MV-4-11 (cell line): ENCODE results near the gene DCAF15.

Source experiments
- DNase-seq: peaks from one replicate; lab custom pipeline; 2025; lab: John Stamatoyannopoulos, UW

Gene DCAF15

DNA sequence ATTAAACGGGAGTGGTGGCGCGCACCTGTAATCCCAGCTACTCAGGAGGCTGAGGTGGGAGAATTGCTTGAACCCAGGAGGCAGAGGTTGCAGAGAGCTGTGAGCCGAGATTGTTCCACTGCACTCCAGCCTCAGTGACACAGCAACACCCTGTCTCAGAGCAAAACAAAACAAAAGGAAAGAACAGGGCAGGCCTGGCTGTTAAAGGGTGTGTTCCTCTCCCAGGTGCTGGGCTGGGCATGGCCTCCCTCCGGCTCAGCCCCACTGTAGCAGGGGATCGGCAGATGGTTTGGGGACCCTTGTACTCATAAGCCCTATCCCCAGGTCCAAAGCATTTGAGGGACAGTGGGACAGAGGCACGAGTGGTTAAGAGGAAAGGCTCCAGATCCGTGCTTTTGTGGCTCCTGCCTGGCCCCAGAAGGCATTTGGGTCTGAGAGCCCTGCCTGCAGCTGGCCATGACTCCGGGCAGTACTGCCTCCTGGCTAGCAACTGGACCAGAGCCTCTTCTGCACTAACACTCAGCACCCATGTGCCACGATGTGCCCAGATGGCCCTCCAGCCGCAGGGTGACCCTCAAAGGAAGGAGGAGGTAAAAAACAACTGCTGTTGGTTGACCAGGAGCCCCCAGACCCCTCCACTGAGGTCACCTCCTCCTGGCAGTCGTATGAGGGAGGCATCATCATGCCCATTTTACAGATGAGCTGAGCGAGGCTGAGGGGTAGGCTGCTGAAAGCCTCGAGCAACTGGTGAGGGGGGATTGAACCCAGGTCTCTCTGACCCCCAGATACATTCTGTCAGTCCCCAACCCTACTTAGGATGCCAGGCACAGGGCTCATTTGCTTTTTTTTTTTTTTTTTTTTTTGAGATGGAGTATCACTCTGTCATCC lies 43.8 kb downstream of the DCAF15 start:
- DNase-seq: no peak

DNA sequence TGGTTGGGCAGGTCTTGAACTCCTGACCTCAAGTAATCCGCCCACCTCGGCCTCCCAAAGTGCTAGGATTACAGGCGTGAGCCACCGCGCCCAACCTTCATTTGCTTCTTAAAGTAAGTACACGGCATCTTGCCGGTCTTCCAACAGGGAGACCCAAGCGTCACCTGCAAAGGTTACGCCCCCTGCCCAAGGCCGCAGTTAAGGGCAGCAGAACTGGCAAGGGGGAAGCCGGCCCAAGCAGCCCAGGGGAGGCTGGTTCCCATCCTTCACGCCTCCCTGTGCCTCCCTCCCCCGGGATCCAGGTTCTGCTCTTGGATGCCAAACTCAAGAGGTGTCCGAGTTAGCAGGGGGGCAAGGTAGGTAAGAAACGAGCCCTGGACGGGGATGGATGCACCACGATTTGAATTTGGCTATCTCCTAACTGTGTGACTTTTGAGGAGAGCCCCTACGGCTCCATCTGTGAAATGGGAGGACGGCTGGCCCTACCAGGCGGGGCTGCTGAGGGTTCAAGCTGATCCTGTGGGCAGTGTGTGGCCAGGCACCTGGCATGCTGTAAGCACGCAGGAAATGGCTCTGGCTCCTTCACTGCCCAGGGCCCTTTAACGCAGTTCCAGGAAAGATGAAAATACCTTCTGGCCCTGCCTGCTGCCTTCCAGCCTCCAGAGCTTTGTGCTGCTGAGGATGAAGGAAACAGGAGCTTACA lies 44.8 kb downstream of the DCAF15 start:
- DNase-seq: no peak

DNA sequence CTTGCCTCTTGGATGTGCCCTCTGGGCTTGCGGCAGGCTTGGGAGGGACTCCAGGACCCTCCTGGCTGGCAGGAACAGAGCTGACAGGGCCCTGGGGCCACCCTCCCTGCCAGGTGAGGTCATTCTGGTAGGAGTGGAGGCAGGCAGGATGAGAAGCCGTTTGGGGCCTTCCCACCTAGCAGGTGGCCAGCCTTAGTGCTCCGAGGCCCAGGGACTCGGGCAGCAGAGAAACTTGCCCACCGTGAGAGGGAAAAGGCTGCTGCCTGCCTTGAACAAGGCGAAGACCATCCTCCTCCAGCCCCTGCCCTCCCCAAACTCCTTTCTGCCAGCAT lies 45.3 kb downstream of the DCAF15 start:
- no peak for DNase-seq

DNA sequence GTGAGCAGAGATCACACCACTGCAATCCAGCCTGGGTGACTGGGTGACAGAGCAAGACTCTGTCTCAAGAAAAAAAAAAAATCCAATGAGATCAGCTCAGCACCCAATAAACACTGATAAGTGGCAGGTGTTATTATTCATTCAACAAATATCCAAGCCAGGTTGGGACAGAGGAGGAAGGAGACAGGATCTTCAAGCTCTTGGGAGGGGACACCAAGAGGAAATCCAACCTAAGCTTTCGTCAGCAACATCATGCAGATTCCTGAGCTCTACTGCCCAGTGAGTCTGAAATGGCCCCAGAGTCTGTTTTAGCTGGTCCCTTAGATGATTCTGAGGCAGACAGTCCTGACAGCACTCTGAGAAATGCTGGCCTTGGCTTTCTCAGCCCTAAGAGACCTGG lies 46.1 kb downstream of the DCAF15 start:
- no peak for DNase-seq

DNA sequence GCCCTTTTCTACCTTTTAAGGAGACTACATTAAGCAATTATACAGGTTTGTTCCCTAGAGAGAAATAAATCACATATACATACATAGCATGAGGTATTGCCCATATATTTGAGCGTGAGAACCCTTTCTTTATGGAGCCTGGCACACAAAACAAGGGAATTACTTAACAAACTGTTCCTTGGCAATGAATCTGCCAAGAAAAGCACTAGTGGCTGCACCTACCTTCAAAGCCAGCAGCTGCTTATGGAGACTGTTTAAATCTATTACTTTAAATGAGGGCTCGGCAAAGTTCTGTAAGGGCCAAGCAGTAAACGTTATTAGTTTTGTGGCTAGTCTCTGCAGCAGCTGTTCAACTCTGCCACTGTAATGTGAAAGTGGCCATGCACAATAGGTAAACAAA lies 46.8 kb downstream of the DCAF15 start:
- no peak for DNase-seq

DNA sequence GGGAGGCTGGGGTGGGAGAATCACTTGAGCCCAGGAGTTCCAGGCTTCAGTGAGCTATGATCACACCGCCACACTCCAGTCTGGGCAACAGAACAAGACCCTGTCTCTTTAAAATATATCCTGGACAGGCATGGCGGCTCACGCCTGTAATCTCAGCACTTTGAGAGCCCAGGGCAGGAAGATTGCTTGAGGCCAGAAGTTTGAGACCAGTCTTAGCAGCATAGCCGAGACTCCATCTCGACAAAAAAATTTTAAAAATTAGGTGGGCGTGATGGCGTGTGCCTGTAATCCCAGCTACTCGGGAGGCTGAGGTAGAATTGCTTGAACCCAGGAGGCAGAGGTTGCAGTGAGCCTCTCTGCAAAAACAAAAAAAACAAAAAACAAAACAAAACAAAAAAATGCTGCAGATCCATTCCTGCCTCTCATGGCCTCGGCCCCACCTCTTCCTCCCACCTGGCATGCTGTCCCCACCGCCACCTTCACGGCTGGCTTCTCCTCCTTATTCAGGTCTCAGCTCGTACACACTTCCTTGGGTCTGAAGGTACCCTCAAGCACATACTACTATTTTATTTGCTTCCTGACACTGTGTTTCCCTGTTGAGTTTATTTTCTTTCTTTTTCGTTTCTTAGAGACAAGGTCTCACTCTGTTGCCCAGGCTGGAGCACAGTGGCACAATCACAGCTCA lies 48.5 kb downstream of the DCAF15 start:
- no peak for DNase-seq

DNA sequence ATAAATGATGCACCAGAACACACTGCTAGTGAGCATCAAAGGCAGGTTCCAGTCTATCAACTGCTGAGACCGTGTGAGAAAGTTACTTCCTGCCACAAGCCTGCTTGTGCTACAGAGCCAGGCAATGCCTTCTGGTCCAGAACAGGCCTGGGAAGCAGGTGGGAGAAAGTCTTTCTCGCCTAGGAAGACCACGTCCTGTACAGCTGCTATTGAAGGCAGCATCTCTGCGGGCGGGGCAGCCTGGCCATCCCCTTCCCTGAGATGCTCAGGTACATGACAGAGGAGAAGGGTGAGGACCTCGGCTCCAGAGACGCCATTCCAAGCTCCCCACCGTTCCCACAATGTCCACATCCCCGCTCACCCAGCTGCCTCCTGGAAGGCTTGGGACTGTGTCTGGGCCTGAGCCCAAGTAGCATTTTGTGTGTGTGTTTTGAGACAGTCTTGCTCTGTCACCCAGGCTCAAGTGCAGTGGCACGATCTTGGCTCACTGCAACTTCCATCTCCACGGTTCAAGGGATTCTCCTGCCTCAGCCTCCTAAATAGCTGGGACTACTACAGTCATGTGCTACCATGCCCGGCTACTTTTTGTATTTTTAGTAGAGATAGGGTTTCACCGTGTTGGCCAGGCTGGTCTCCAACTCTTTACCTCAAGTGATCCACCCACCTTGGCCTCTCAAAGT lies 50.4 kb downstream of the DCAF15 start:
- no peak for DNase-seq

DNA sequence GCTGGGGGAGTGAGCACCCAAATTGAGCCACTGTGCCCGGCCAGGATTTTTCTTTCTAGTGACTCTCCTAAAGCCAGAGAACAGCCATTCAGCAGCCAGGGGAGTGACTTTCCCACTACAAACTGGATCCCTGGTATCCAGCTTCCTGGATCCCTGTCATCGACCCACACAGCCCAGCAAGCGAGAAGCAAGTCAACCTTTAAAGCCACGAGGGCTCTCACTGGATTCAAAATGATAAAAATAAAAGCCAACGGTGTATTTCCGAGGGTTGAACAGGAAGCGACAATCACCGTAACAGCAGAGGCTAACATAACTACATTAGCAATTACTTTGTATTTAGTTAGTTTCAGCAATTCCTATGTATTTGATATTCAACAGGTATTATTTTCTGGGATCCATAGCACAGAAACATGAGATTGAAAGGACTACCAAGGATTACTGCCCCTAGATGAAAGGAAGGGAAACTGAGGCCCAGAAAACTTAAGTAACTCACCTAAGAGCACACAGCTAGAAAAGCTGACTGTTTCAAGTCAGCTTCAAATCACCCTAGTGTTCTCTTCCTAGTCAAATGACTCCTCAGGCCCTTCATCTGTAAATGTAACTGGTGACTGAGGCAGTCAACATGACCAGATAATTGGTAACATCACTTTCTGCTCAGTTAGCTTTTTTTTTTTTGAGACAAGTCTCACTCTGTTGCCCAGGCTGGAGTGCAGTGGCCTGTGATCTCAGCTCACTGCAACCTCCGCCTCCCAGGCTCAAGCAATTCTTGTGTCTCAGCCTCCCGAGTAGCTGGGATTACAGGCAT lies 51.1 kb downstream of the DCAF15 start:
- DNase-seq: no peak

DNA sequence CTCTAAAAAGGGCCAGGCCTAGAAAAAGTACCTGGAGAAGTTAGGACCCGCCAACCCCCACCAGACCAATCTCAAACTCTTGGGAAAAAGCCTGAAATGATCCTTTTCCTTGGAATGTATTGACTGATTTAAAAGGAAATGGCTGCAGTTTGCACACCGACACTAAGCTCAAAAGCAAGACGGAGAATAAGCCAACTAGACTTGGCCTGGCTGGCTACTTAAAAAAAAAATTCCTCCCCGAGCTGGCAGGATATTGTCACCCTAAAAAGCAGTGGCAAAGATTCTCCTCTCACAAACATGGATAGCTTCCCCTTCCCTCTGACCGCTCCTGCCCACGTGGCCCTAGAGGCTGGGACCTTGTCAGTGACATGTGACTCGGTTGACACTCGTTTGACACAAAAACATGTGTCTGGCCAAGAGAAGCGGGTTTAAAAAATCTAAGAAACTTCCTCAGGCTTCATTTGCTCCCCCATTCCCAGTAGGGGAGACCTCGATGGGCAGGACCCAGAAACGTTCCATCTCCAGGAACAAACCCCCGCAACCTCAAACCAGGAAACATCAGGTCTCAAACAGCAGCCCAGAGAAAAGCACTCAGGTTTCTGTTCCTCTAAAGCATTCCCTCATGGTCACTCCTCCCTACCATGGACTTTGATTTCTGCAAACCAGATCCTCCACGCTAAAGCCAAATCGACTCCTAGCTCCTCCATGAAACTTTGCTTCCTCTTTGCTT lies 52.5 kb downstream of the DCAF15 start:
- DNase-seq: peak; percentile 100

DNA sequence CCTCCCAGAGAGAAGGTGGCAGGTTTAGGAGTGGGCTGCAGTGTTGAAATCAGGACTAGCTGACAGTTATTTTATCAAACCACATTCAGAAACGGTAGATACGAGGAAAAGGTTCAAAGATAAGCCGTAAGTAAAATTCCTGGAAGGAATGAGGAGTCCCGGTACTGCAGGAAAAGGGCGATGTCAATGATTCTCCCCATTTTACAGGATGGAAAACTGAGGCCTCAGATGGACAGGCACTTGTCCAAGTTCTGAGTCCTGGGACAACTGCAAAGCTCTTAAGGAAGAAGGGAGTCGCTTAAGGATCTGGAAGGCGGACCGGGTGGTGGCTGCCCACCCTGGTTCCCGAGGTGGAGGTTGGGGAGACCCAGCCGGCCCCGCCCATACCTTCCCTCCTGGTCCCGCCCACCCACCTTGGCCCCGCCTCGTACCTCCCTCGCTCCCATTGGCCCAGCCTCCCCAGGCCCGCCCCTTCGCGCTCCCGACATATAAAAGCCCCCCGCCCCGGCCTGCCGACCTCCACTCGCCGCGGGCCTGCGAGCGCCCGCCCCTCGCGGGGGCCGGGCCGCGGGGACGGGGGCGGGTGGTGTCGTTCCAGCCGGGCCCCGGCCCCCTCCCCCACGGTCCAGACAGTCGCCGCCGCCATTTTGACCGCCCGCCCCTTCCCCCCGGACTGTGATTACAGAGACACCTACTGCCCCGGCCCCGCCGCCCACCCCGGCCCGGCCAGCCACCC lies 53.2 kb downstream of the DCAF15 start:
- DNase-seq: peak; percentile 76

DNA sequence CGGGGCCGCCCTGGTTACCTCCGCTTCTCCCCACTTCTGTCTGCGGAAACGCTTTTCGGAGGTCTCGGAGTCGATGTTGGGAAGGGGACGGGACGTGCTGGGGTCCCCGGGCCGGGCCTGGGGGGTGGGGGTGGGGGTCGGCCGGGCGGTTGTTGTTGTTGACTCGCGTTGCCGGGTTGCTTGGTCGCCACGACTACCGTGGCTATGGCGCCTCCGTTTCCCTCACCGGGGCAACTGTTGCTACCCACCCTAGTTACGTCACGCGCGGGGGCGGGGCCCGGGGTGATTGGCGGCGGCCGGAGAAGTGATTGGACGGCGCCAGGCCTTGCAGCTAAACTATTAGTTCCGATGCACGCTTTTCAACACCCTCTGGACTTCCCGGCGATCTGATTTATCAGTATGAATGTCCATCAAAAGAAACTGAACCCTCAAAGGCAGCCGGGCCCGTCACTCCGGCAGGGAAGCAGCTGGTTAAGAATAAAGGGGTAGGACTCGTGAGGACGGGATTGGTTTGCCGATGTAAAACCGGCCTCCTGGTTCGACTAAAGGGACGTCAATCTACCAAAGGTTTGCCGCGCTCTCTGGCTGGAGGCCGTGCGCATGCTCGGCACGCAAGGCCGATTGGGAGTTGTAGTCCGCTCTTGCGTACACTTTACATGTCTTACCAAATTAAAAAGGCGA lies 53.9 kb downstream of the DCAF15 start, which contains the start of gene RFX1:
Gene RFX1 (minus strand): TSS at position 236 of the 681 bp plus-strand sequence. CDS start 12,477 bp downstream, outside the sequence.
- DNase-seq: peak; percentile 100

DNA sequence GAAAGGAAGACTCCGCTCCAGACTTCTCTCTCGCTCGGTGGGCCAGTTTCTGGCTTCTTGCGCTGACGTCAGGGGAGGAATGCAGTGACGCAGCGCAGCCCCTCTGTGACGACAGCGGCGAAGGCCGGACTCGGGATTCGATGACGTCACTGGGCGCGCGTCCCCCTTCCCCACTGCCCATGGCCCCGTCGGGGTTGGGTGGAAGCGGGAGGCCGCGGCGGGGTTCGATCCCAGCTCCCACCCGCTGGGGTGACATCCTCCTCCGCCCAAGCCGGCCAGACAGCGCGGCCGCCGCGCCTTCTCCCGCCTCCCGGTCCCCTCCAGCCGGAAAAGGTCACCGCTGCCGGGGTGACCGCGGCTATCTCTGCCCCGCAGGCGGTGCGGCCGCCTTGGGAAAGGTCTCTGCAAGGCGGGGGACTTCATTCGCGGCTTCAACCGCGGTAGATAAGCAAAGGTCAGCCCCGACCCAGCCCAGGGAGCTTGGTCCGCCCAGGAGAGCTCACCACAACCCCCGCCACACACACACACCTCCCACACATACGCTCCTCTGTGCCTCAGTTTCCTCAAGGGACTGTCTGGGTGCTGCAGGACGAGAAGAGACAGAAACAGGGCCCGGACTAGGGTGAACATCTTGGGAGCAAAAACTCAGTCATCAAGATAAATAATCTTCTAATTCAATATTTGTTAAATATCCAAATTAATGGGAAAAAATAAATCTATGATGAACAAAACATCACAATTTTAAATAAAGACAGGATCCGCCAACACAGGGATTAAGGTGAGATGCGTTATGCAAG lies 54.7 kb downstream of the DCAF15 start:
- DNase-seq: no peak
